Measurements from ENCODE around the gene GAB1.
A peak's percentile ranks its signal among the peaks of the same experiment; 100 is the strongest.

The GAB1 gene

GRCh38 chr4:143512978-143513313 is 176.3 kb downstream of the GAB1 start:
- no peak for DNase-seq

- peak; percentile 98 for DNase-seq
These were observed 176.9 kb downstream of the GAB1 start, which contains the start of gene SMARCA5 for GRCh38 chr4:143513314-143514168. Gene SMARCA5, plus strand, starts transcription at chr4:143513702. Its CDS starts 223 bp downstream, at chr4:143513925.

GRCh38 chr4:143514169-143514495 is 177.5 kb downstream of the GAB1 start:
- no peak for DNase-seq

GRCh38 chr4:143514497-143514896 is 177.8 kb downstream of the GAB1 start:
- no peak for DNase-seq

GRCh38 chr4:143514901-143515300 is 178.2 kb downstream of the GAB1 start:
- no peak for DNase-seq

GRCh38 chr4:143515905-143516304 is 179.2 kb downstream of the GAB1 start:
- DNase-seq, result no peak

GRCh38 chr4:143517764-143518163 is 181.1 kb downstream of the GAB1 start:
- no peak for DNase-seq
